ENCODE data around the gene SLC9A3. TPM values are rescaled to one million over a fixed set of nuclear protein-coding genes. Genes with fewer than 3 reads are reported as not detected.

SLC9A3 gene
- total RNA-seq, 2 experiments from 2014 or later, result 2.3 to 2.5 TPM

DNA sequence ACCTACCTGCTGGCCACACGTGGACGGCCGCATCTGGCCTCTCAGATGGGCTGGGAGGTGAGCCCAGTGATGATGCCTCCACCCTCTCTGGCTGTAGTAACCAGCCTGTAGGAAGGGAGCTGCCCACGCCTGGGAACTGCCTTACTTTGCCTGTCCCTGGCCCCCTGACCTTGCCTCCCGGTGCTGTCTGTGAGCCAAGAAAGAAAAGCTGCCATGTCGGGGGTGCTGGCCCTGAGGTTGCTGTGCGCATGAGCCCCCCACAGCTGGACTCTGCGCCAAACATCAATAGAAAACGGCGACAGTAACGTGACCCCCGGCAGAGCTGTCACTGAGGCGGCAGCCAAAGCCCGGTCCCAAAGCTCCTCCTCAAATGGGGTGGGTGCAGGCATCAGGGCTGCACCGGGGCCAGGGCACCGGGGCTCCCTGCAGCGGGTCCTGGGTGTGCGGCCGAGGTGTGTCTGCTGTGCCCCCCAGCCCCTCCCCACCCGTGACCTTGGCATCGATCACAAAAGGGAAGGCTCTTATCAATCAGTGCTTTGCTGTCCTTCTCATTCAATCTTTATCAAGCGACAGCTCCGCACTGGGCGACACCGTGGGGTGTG is 15.3 kb upstream of the SLC9A3 start:
- DNase-seq (peak in 1 of 14 experiments; percentile 1), ATAC-seq (ENCODE audit: poor library complexity) (no peak)
- Histone ChIP-seq H3K27me3 (ENCODE audit: control insufficient read depth in 1 of 2, insufficient read depth in 2 of 2, low read length in 2 of 2) (no peaks in the 10 kb centered on the region), H3K4me1 (ENCODE audit: insufficient read depth, low read length) (peaks cover 17% of the 10 kb centered on the region), H3K9me3 (ENCODE audit: control insufficient read depth in 1 of 2, insufficient read depth in 1 of 2, low read length in 2 of 2) (peaks cover 0 to 19% of the 10 kb centered on the region in 2 experiments), H3K27ac (ENCODE audit: low read depth in 1 of 2, low read length in 2 of 2) (no peak overlapping the region), H3K36me3 (ENCODE audit: insufficient read depth, low read length) (no peaks in the 10 kb centered on the region), H3K4me3 (ENCODE audit: low read length) (no peak overlapping the region)
- ChIA-PET CTCF (no interaction called here), POLR2A (no interaction called here)
- H3K27me3 Mint-ChIP-seq, result peaks cover 10% of the 10 kb centered on the region
- H3K4me3 Mint-ChIP-seq, result no peak overlapping the region
- intact Hi-C loops (cut with DNase I, micrococcal nuclease), result no loop called here
- no peak overlapping the region for H3K27ac Mint-ChIP-seq
- H3K4me1 Mint-ChIP-seq (ENCODE audit: low read depth), result peaks cover 13% of the 10 kb centered on the region
- H3K9me3 Mint-ChIP-seq, result no peaks in the 10 kb centered on the region
- TF ChIP-seq, protein P1, sequence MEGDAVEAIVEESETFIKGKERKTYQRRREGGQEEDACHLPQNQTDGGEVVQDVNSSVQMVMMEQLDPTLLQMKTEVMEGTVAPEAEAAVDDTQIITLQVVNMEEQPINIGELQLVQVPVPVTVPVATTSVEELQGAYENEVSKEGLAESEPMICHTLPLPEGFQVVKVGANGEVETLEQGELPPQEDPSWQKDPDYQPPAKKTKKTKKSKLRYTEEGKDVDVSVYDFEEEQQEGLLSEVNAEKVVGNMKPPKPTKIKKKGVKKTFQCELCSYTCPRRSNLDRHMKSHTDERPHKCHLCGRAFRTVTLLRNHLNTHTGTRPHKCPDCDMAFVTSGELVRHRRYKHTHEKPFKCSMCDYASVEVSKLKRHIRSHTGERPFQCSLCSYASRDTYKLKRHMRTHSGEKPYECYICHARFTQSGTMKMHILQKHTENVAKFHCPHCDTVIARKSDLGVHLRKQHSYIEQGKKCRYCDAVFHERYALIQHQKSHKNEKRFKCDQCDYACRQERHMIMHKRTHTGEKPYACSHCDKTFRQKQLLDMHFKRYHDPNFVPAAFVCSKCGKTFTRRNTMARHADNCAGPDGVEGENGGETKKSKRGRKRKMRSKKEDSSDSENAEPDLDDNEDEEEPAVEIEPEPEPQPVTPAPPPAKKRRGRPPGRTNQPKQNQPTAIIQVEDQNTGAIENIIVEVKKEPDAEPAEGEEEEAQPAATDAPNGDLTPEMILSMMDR (IDR thresholded peaks at IDR 0.05), result no peak
- H3K36me3 Mint-ChIP-seq (ENCODE audit: low read depth), result no peaks in the 10 kb centered on the region

DNA sequence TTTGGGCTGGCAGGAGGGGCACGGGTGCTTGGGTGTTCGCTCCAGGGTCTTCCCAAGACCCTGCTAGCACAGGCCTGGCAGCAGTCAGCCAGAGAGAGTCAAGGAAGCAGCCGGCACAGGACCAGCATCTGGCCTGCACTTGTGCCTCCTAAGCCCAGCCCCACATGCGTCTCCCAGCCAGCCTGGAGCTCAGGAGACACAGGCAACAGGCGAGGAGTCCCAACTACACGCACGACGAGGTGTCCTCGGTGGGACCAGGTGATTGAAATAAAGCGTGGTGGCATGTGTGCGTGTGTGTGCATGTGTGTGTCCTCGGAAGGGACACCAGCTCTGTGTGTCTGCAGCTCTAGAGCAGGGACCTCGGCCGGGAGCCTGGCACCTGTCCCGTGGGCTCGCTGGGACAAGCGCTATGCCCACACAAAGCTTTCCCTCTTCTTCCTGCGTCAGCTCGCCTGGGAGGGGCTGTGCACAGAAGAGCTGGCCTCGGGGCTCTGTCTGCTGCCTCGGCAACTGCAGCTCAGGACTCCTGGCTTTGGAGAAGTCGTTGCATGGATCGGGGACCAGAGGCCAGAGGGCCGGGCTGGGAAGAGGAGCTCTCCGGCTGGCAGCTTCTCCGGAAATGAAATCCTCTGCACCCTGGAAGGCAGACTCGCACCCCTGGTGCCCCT is 14.7 kb upstream of the SLC9A3 start:
- H3K27me3 Mint-ChIP-seq, result peaks cover 10% of the 10 kb centered on the region
- no peaks in the 10 kb centered on the region for H3K36me3 ChIP-seq (ENCODE audit: insufficient read depth, low read length)
- ChIA-PET POLR2A (no interaction called here), CTCF (no interaction called here)
- TF ChIP-seq, protein P1 (IDR thresholded peaks at IDR 0.05), result no peak
- H3K36me3 Mint-ChIP-seq (ENCODE audit: low read depth), result no peaks in the 10 kb centered on the region
- H3K27me3 ChIP-seq (ENCODE audit: control insufficient read depth in 1 of 2, insufficient read depth in 2 of 2, low read length in 2 of 2), result peaks cover 0 to 2% of the 10 kb centered on the region in 2 experiments
- no peak overlapping the region for H3K4me3 ChIP-seq (ENCODE audit: low read length)
- H3K27ac ChIP-seq (ENCODE audit: low read depth in 1 of 2, low read length in 2 of 2), result no peak overlapping the region
- peaks cover 11% of the 10 kb centered on the region for H3K4me1 ChIP-seq (ENCODE audit: insufficient read depth, low read length)
- no peak overlapping the region for H3K4me3 Mint-ChIP-seq
- peaks cover 10% of the 10 kb centered on the region for H3K4me1 Mint-ChIP-seq (ENCODE audit: low read depth)
- DNase-seq (no peak), ATAC-seq (ENCODE audit: poor library complexity) (no peak)
- H3K27ac Mint-ChIP-seq, result no peak overlapping the region
- peaks cover 0 to 25% of the 10 kb centered on the region in 2 experiments for H3K9me3 ChIP-seq (ENCODE audit: control insufficient read depth in 1 of 2, insufficient read depth in 1 of 2, low read length in 2 of 2)
- intact Hi-C loops (cut with DNase I, micrococcal nuclease), result no loop called here
- no peaks in the 10 kb centered on the region for H3K9me3 Mint-ChIP-seq

- TF ChIP-seq, protein P1 (IDR thresholded peaks at IDR 0.05), result no peak
- Histone ChIP-seq H3K36me3 (ENCODE audit: insufficient read depth, low read length) (no peaks in the 10 kb centered on the region), H3K4me3 (ENCODE audit: low read length) (no peak overlapping the region), H3K27ac (ENCODE audit: low read depth in 1 of 2, low read length in 2 of 2) (no peak overlapping the region), H3K9me3 (ENCODE audit: control insufficient read depth in 1 of 2, insufficient read depth in 1 of 2, low read length in 2 of 2) (peaks cover 0 to 26% of the 10 kb centered on the region in 2 experiments), H3K27me3 (ENCODE audit: control insufficient read depth in 1 of 2, insufficient read depth in 2 of 2, low read length in 2 of 2) (peaks cover 0 to 8% of the 10 kb centered on the region in 2 experiments), H3K4me1 (ENCODE audit: insufficient read depth, low read length) (peaks cover 5% of the 10 kb centered on the region)
- intact Hi-C loops (cut with DNase I, micrococcal nuclease), result no loop called here
- Mint-ChIP-seq H3K4me3 (no peak overlapping the region), H3K27ac (no peak overlapping the region), H3K9me3 (no peaks in the 10 kb centered on the region), H3K36me3 (ENCODE audit: low read depth) (no peaks in the 10 kb centered on the region), H3K27me3 (peaks cover 10% of the 10 kb centered on the region), H3K4me1 (ENCODE audit: low read depth) (peaks cover 4% of the 10 kb centered on the region)
- ATAC-seq (ENCODE audit: poor library complexity), result no peak
- CTCF ChIA-PET, result no interaction called here
- DNase-seq, result no peak
- POLR2A ChIA-PET, result no interaction called here
Observed at GRCh38 chr5:538271-538771, 14.1 kb upstream of the SLC9A3 start.
